ENCODE results near the gene C1QTNF3. TPM values are rescaled to one million over a fixed set of nuclear protein-coding genes. Genes with fewer than 3 reads are reported as not detected.

Gene C1QTNF3
- total and polyA plus RNA-seq, 12 donors: 0.51 to 6.3 (median 1.3) TPM

GRCh38 chr5:33980030-33980429 is 63.0 kb downstream of the C1QTNF3 start:
- TF ChIP-seq, protein P1, sequence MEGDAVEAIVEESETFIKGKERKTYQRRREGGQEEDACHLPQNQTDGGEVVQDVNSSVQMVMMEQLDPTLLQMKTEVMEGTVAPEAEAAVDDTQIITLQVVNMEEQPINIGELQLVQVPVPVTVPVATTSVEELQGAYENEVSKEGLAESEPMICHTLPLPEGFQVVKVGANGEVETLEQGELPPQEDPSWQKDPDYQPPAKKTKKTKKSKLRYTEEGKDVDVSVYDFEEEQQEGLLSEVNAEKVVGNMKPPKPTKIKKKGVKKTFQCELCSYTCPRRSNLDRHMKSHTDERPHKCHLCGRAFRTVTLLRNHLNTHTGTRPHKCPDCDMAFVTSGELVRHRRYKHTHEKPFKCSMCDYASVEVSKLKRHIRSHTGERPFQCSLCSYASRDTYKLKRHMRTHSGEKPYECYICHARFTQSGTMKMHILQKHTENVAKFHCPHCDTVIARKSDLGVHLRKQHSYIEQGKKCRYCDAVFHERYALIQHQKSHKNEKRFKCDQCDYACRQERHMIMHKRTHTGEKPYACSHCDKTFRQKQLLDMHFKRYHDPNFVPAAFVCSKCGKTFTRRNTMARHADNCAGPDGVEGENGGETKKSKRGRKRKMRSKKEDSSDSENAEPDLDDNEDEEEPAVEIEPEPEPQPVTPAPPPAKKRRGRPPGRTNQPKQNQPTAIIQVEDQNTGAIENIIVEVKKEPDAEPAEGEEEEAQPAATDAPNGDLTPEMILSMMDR (IDR thresholded peaks at IDR 0.05): no peak
- Histone ChIP-seq H3K9me3 (no peaks in the 10 kb centered on the region), H3K4me3 (no peak overlapping the region), H3K4me1 (peaks cover 0 to 8% (median 0%) of the 10 kb centered on the region in 9 donors), H3K36me3 (no peaks in the 10 kb centered on the region), H3K27ac (no peak overlapping the region), H3K27me3 (no peaks in the 10 kb centered on the region)
- intact Hi-C loops (cut with DNase I): no loop called here
- 89 to 97% methylated on average over 3 of the region's 3 CpGs for WGBS, 2 donors
- DNase-seq (no peak), ATAC-seq (no peak)

- Histone ChIP-seq H3K36me3 (no peaks in the 10 kb centered on the region), H3K27ac (no peak overlapping the region), H3K4me1 (peaks cover 0 to 17% (median 0%) of the 10 kb centered on the region in 9 donors), H3K9me3 (no peaks in the 10 kb centered on the region), H3K27me3 (no peaks in the 10 kb centered on the region), H3K4me3 (no peak overlapping the region)
- DNase-seq (no peak), ATAC-seq (no peak)
- intact Hi-C loops (cut with DNase I): loop anchor here in 3 of 10 donors (5.0 to 10.0 kb wide), 3 partner anchors 514 to 781 kb away; no protein-coding TSS in a partner anchor
- 95% methylated on average over 1 of the region's 1 CpG for WGBS, 2 donors
- TF ChIP-seq, protein P1 (IDR thresholded peaks at IDR 0.05): no peak
Observed at GRCh38 chr5:33978306-33978705, 64.7 kb downstream of the C1QTNF3 start.

- TF ChIP-seq, protein P1 (IDR thresholded peaks at IDR 0.05): no peak
- Histone ChIP-seq H3K27me3 (no peaks in the 10 kb centered on the region), H3K4me1 (peaks cover 0 to 17% (median 0%) of the 10 kb centered on the region in 9 donors), H3K4me3 (no peak overlapping the region), H3K36me3 (no peaks in the 10 kb centered on the region), H3K9me3 (no peaks in the 10 kb centered on the region), H3K27ac (peak overlapping the region in 3 of 10 donors; percentile 28 to 41 (median 32))
- no peak for DNase-seq
- intact Hi-C loops (cut with DNase I): loop anchor here in 3 of 10 donors (5.0 to 10.0 kb wide), 3 partner anchors 512 to 779 kb away; no protein-coding TSS in a partner anchor
- 83 to 86% methylated on average over 1 of the region's 1 CpG for WGBS, 2 donors
- no peak for ATAC-seq
Observed at GRCh38 chr5:33976307-33976706, 66.7 kb downstream of the C1QTNF3 start.

DNA sequence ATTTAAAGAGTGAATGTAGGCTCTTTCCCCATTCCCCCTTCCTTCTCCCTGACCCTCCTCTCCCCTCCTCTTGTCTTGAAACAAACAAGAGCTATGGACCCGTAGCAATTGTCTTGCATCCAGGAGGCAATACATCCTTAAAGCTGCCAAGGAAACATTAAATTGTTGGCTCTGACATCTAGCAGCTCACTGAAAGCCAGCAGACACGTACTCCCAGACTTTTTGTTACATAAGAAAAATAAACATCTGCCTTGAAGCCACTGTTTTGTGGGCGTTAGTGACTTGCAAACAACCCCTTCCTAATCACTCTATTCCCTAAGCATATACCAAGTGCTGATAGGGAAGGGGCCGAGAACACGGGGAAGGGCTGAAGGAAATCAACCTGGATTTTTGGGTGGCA is 67.2 kb downstream of the C1QTNF3 start:
- Histone ChIP-seq H3K27ac (peak overlapping the region in 4 of 10 donors; percentile 14 to 41 (median 30)), H3K4me3 (no peak overlapping the region), H3K4me1 (peaks cover 0 to 17% (median 0%) of the 10 kb centered on the region in 9 donors), H3K27me3 (no peaks in the 10 kb centered on the region), H3K36me3 (no peaks in the 10 kb centered on the region), H3K9me3 (no peaks in the 10 kb centered on the region)
- TF ChIP-seq, protein P1 (IDR thresholded peaks at IDR 0.05): no peak
- ATAC-seq (peak in 3 of 8 donors; percentile 35 to 42 (median 41)), DNase-seq (no peak)
- intact Hi-C loops (cut with DNase I): loop anchor here in 3 of 10 donors (5.0 to 10.0 kb wide), 3 partner anchors 511 to 779 kb away; no protein-coding TSS in a partner anchor
- 40 to 42% methylated on average over 5 of the region's 5 CpGs for WGBS, 2 donors

Data from heart right ventricle (tissue), 16 donors.